ENCODE results near the gene LPCAT1.
"Not testable (repeated sequence)": the region's sequence is repeated elsewhere in the genome, so short reads cannot be mapped to it uniquely, and the experiment has no call there.

LPCAT1 gene

GRCh38 chr5:1507457-1507856, 16.3 kb downstream of the LPCAT1 start:
- no peak for DNase-seq

- no peak for DNase-seq
These were observed 16.8 kb downstream of the LPCAT1 start for GRCh38 chr5:1507014-1507375.

- no peak for DNase-seq
These were observed 17.3 kb downstream of the LPCAT1 start for GRCh38 chr5:1506242-1507013.

- no peak for DNase-seq
These were observed 18.1 kb downstream of the LPCAT1 start for GRCh38 chr5:1505506-1506241.

GRCh38 chr5:1505089-1505488, 18.7 kb downstream of the LPCAT1 start:
- DNase-seq = not testable (repeated sequence)

- no peak for DNase-seq
These were observed 19.1 kb downstream of the LPCAT1 start for GRCh38 chr5:1504617-1505016.

GRCh38 chr5:1504069-1504595, 19.6 kb downstream of the LPCAT1 start:
- no peak for DNase-seq

- DNase-seq = peak in 1 of 2 donors; percentile 71
These were observed 20.3 kb downstream of the LPCAT1 start for GRCh38 chr5:1503241-1504068.

- DNase-seq = no peak
These were observed 21.0 kb downstream of the LPCAT1 start for GRCh38 chr5:1502737-1503120.

- DNase-seq = peak; percentile 50 to 85
These were observed 21.6 kb downstream of the LPCAT1 start for GRCh38 chr5:1502046-1502736.

GRCh38 chr5:1501372-1502045, 22.3 kb downstream of the LPCAT1 start:
- DNase-seq = no peak

GRCh38 chr5:1500411-1501091, 23.2 kb downstream of the LPCAT1 start:
- no peak for DNase-seq

- no peak for DNase-seq
These were observed 23.9 kb downstream of the LPCAT1 start for GRCh38 chr5:1499851-1500250.

- no peak for DNase-seq
These were observed 24.9 kb downstream of the LPCAT1 start for GRCh38 chr5:1498623-1499416.

GRCh38 chr5:1497795-1498622, 25.8 kb downstream of the LPCAT1 start:
- no peak for DNase-seq

- DNase-seq = peak in 1 of 2 donors; percentile 47
These were observed 26.4 kb downstream of the LPCAT1 start for GRCh38 chr5:1497242-1497777.

GRCh38 chr5:1495525-1495897, 28.2 kb downstream of the LPCAT1 start:
- peak in 1 of 2 donors; percentile 38 for DNase-seq

GRCh38 chr5:1494780-1495524, 28.8 kb downstream of the LPCAT1 start:
- DNase-seq = peak in 1 of 2 donors; percentile 69

GRCh38 chr5:1493941-1494340, 29.8 kb downstream of the LPCAT1 start:
- DNase-seq = no peak
